A549 (cell line): Measurements from ENCODE around the gene ATXN7L1.

ENCODE experiments used
- REST ChIP-seq: fragments of 200-600 bp; sonication (generic); IDR thresholded peaks from 2 replicates; pipeline ENCODE4 v1.6.1; 2016; ENCODE audit warnings: antibody characterized with exemption, mild to moderate bottlenecking, moderate library complexity
- SMC3 ChIP-seq: fragments of >200 bp; sonication (Bioruptor Twin); formaldehyde crosslinking; IDR thresholded peaks from 3 replicates; pipeline ENCODE4 v1.6.1; 2018; ENCODE audit warnings: inconsistent platforms

- TF ChIP-seq REST (no peak), SMC3 (no peak)
Measured at GRCh38 chr7:105619590-105619989, 256.8 kb downstream of the ATXN7L1 start.
